Gastroesophageal sphincter (tissue), 4 donors: ENCODE results near the gene LMO2. TPM values are rescaled to one million over a fixed set of nuclear protein-coding genes. Genes with fewer than 3 reads are reported as not detected.

Experiments used
- ATAC-seq: fragments of 150-250 bp; one replicate; pipeline ENCODE4 v1.9.1; 2016; ENCODE audit warnings: mild to moderate bottlenecking, moderate library complexity
- H3K27ac ChIP-seq, 4 donors: fragments of 200-600 bp; sonication (generic) in 3 of 4; 1 replicate in 3 of 4; 2 replicates in 1 of 4; pipeline ENCODE4 v1.5.1; 2016 to 2019
- H3K27me3 ChIP-seq: fragments of 200-600 bp; sonication (generic); one replicate; pipeline ENCODE4 v1.5.1; 2019
- H3K36me3 ChIP-seq, 2 donors: fragments of 200-600 bp; sonication (generic); one replicate each; pipeline ENCODE4 v1.5.1; 2019; ENCODE audit warnings: control low read depth in 1 of 2
- H3K4me1 ChIP-seq, 3 donors: fragments of 200-600 bp; sonication (generic); 1 replicate in 2 of 3; 2 replicates in 1 of 3; pipeline ENCODE4 v1.5.1; 2016 to 2019; ENCODE audit warnings: control low read depth in 2 of 3
- H3K4me3 ChIP-seq, 2 donors: fragments of 200-600 bp; sonication (generic); one replicate each; pipeline ENCODE4 v1.5.1; 2019; ENCODE audit warnings: mild to moderate bottlenecking in 1 of 2, moderate library complexity in 1 of 2
- H3K9me3 ChIP-seq, 3 donors: fragments of 200-600 bp; sonication (generic); one replicate each; pipeline ENCODE4 v1.5.1; 2017 to 2019; ENCODE audit warnings: control low read depth in 2 of 3
- CTCF ChIP-seq, 4 experiments: fragments of 200-600 bp in 2 of 4; fragments of 450-650 bp in 2 of 4; sonication (generic) in 1 of 4; IDR thresholded peaks; one replicate each; pipeline ENCODE4 v1.5.1; 2017 to 2019; ENCODE audit warnings: antibody characterized with exemption in 4 of 4, mild to moderate bottlenecking in 2 of 4, moderate library complexity in 2 of 4
- EP300 ChIP-seq: sonication (generic); formaldehyde crosslinking; IDR thresholded peaks from one replicate; pipeline ENCODE4 v1.6.1; 2017; ENCODE audit warnings: antibody characterized with exemption, mild to moderate bottlenecking
- POLR2A ChIP-seq, 2 donors: fragments of 450-650 bp; IDR thresholded peaks; one replicate each; pipeline ENCODE4 v1.6.1; 2017; ENCODE audit warnings: antibody characterized with exemption in 2 of 2, mild to moderate bottlenecking in 2 of 2, moderate library complexity in 1 of 2
- POLR2AphosphoS5 ChIP-seq: sonication (generic); formaldehyde crosslinking; IDR thresholded peaks from one replicate; pipeline ENCODE4 v1.6.1; 2017; ENCODE audit warnings: antibody characterized with exemption
- WGBS, 2 donors: methylation state at CpG; one replicate each; pipeline ENCODE4 v1.1.5; 2018; ENCODE audit warnings: low coverage in 1 of 2; 5-methylcytosine and 5-hydroxymethylcytosine counted together
- total RNA-seq, 4 donors: library from RNA; depleted of rRNA; stranded (reverse); fragments of >200 nt; gene quantifications; one replicate each; pipeline ENCODE4 v1.1.0, GENCODE V29; 2016

The LMO2 gene
- total RNA-seq, 4 donors from 2014 or later: 7.0 to 24.2 (median 14.8) TPM

GRCh38 chr11:33884035-33884434, 7.8 kb downstream of the LMO2 start:
- no peak overlapping the region for H3K27ac ChIP-seq
- ATAC-seq: no peak
- WGBS, 2 donors: 81% methylated on average over 5 of the region's 5 CpGs; no CpG with 5 or more reads in 1 of the 2 donors

GRCh38 chr11:33881651-33882503, 10.0 kb downstream of the LMO2 start:
- no peaks in the 10 kb centered on the region for H3K9me3 ChIP-seq
- ATAC-seq: no peak
- H3K4me1 ChIP-seq: no peaks in the 10 kb centered on the region
- no peak overlapping the region for H3K27ac ChIP-seq
- H3K4me3 ChIP-seq: no peak overlapping the region
- H3K27me3 ChIP-seq: peaks cover 38% of the 10 kb centered on the region
- H3K36me3 ChIP-seq: no peaks in the 10 kb centered on the region
- TF ChIP-seq EP300: no peak
- TF ChIP-seq POLR2A (IDR thresholded peaks at IDR 0.05): no peak
- TF ChIP-seq POLR2AphosphoS5: no peak
- TF ChIP-seq CTCF (IDR thresholded peaks at IDR 0.05): no peak
- WGBS, 2 donors: 38 to 70% methylated on average over 10 of the region's 11 CpGs

More at GRCh38 chr11:33884035-33884434, 7.8 kb downstream of the LMO2 start:
- no peak overlapping the region for H3K4me3 ChIP-seq
- H3K4me1 ChIP-seq: no peaks in the 10 kb centered on the region
- TF ChIP-seq POLR2AphosphoS5: no peak
- no peak for TF ChIP-seq CTCF (IDR thresholded peaks at IDR 0.05)
- no peaks in the 10 kb centered on the region for H3K9me3 ChIP-seq
- H3K36me3 ChIP-seq: no peaks in the 10 kb centered on the region
- peaks cover 30% of the 10 kb centered on the region for H3K27me3 ChIP-seq

GRCh38 chr11:33880979-33881378, 10.9 kb downstream of the LMO2 start:
- TF ChIP-seq POLR2AphosphoS5 (no peak), EP300 (no peak), POLR2A (IDR thresholded peaks at IDR 0.05) (no peak), CTCF (IDR thresholded peaks at IDR 0.05) (no peak)
- H3K27me3 ChIP-seq: peaks cover 32% of the 10 kb centered on the region
- no peaks in the 10 kb centered on the region for H3K9me3 ChIP-seq
- 68 to 90% methylated on average over 3 to 7 of the region's 7 CpGs for WGBS, 2 donors
- H3K4me3 ChIP-seq: no peak overlapping the region
- no peaks in the 10 kb centered on the region for H3K4me1 ChIP-seq
- no peak for ATAC-seq
- no peak overlapping the region for H3K27ac ChIP-seq
- no peaks in the 10 kb centered on the region for H3K36me3 ChIP-seq

- TF ChIP-seq POLR2A (IDR thresholded peaks at IDR 0.05): no peak
- no peak for TF ChIP-seq CTCF (IDR thresholded peaks at IDR 0.05)
- 90% methylated on average over 9 of the region's 9 CpGs; no CpG with 5 or more reads in 1 of the 2 donors for WGBS, 2 donors
- H3K27ac ChIP-seq: no peak overlapping the region
- no peak for ATAC-seq
- H3K27me3 ChIP-seq: peaks cover 21% of the 10 kb centered on the region
- H3K4me3 ChIP-seq: no peak overlapping the region
- H3K9me3 ChIP-seq: no peaks in the 10 kb centered on the region
- no peaks in the 10 kb centered on the region for H3K4me1 ChIP-seq
- no peaks in the 10 kb centered on the region for H3K36me3 ChIP-seq
Observed at GRCh38 chr11:33879375-33879774, 12.5 kb downstream of the LMO2 start.

- no peak overlapping the region for H3K27ac ChIP-seq
- H3K27me3 ChIP-seq: peaks cover 35% of the 10 kb centered on the region
- H3K4me1 ChIP-seq: no peaks in the 10 kb centered on the region
- WGBS, 2 donors: 70 to 83% methylated on average over 2 to 3 of the region's 3 CpGs
- no peak for TF ChIP-seq CTCF (IDR thresholded peaks at IDR 0.05)
- no peak for TF ChIP-seq POLR2A (IDR thresholded peaks at IDR 0.05)
- TF ChIP-seq EP300: no peak
- TF ChIP-seq POLR2AphosphoS5: no peak
- ATAC-seq: no peak
- H3K4me3 ChIP-seq: no peak overlapping the region
- H3K9me3 ChIP-seq: no peaks in the 10 kb centered on the region
- no peaks in the 10 kb centered on the region for H3K36me3 ChIP-seq
Observed at GRCh38 chr11:33877038-33877437, 14.8 kb downstream of the LMO2 start.
